HepG2 (cell line): ENCODE measurements around the gene SPTSSA. TPM values are rescaled to one million over a fixed set of nuclear protein-coding genes. Genes with fewer than 3 reads are reported as not detected.
A peak's percentile ranks its signal among the peaks of the same experiment; 100 is the strongest.

Source experiments
- ATAC-seq: fragments of 200-7000 bp; cut with Tn5 transposase; 3 replicates; pipeline ENCODE4 v1.9.1; 2020; ENCODE audit warnings: mild to moderate bottlenecking, moderate library complexity
- BruUV-seq: library from RNA; stranded (reverse); fragments of 400-500 nt; replicated peaks from 2 replicates; lab custom pipeline; 2021; lab: Mats Ljungman, UMichigan
- CTCF ChIA-PET: fragments of 300-600 bp; formaldehyde crosslinking; extraction: SDS; loops from one replicate; lab custom pipeline; 2021; ENCODE audit warnings: low total read pairs, inconsistent platforms, low intra/inter-chr PET ratio; lab: Yijun Ruan, JAX
- POLR2A ChIA-PET: fragments of 350-600 bp; sonication (Branson Sonifier 250); formaldehyde crosslinking; loops from one replicate; lab custom pipeline; 2020; ENCODE audit warnings: antibody characterized with exemption, inconsistent platforms; lab: Yijun Ruan, JAX
- DNase-seq: peaks from one replicate; pipeline ENCODE4 v3.0.0-alpha.2; 2015; ENCODE audit warnings: low spot score
- FAIRE-seq: peaks from 3 replicates; lab custom pipeline; 2011; peaks lifted over from hg19 to GRCh38; lab: Jason Lieb, UNC
- H2AFZ ChIP-seq: one replicate; pipeline ENCODE4 v1.6.1; 2011; ENCODE audit warnings: low read length, inconsistent platforms
- H3K27ac ChIP-seq: fragments of 300-600 bp; 3 replicates; pipeline ENCODE4 v1.8.0; 2011; ENCODE audit warnings: mixed run types, mild to moderate bottlenecking, mixed read lengths, low read length, inconsistent platforms; ENCODE audit not compliant: insufficient read depth; ENCODE audit errors: extremely low read length
- H3K27me3 ChIP-seq, 2 experiments: fragments of 200-600 bp in 1 of 2; 2 replicates in 1 of 2; 3 replicates in 1 of 2; pipeline versions ENCODE4 v1.6.0 to v1.8.0; 2011; ENCODE audit warnings: low read length in 2 of 2, mild to moderate bottlenecking in 2 of 2, moderate library complexity in 2 of 2, inconsistent platforms in 1 of 2; ENCODE audit not compliant: insufficient read depth in 2 of 2, control insufficient read depth in 1 of 2
- H3K36me3 ChIP-seq, 2 experiments: fragments of 200-600 bp in 1 of 2; replicated peaks in 1 of 2; 2 replicates in 1 of 2; 3 replicates in 1 of 2; pipeline versions ENCODE4 v1.5.1 to v1.8.0; 2011; ENCODE audit warnings: low read length in 2 of 2, inconsistent platforms in 1 of 2; ENCODE audit not compliant: insufficient read depth in 2 of 2, control insufficient read depth in 1 of 2
- H3K4me1 ChIP-seq: 2 replicates; pipeline ENCODE4 v1.5.1; 2012; ENCODE audit warnings: low read length, inconsistent platforms; ENCODE audit not compliant: insufficient read depth
- H3K4me2 ChIP-seq: 2 replicates; pipeline ENCODE4 v1.6.0; 2011; ENCODE audit warnings: low read depth, low read length, inconsistent platforms
- H3K4me3 ChIP-seq, 3 experiments: fragments of 200-600 bp in 1 of 3; sonication (generic), shearing (Covaris generic) in 1 of 3; replicated peaks in 1 of 3; 2 replicates each; pipeline ENCODE4 v1.5.1; 2011 to 2016; ENCODE audit warnings: low read length in 3 of 3, inconsistent platforms in 2 of 3, low read depth in 2 of 3, mild to moderate bottlenecking in 2 of 3, control low read depth in 1 of 3, mixed read lengths in 1 of 3; ENCODE audit not compliant: insufficient read depth in 1 of 3
- H3K79me2 ChIP-seq: one replicate; pipeline ENCODE4 v1.6.1; 2011; ENCODE audit warnings: low read length, inconsistent platforms; ENCODE audit not compliant: insufficient read depth
- H3K9ac ChIP-seq: 2 replicates; pipeline ENCODE4 v1.6.0; 2011; ENCODE audit warnings: mild to moderate bottlenecking, low read depth, low read length, inconsistent platforms; ENCODE audit not compliant: insufficient read depth
- H3K9me3 ChIP-seq: 2 replicates; pipeline ENCODE4 v1.5.1; 2012; ENCODE audit warnings: mild to moderate bottlenecking, low read length
- H4K20me1 ChIP-seq: 2 replicates; pipeline ENCODE4 v1.6.0; 2011; ENCODE audit warnings: inconsistent platforms, mild to moderate bottlenecking, low read length, moderate library complexity; ENCODE audit not compliant: insufficient read depth
- CEBPB ChIP-seq: IDR thresholded peaks from 2 replicates; pipeline ENCODE4 v1.6.1; 2011; ENCODE audit warnings: low read depth, low read length, improper control_type of control experiment, borderline replicate concordance
- ETV6 ChIP-seq: sonication (generic); formaldehyde crosslinking; conservative IDR thresholded peaks from 2 replicates; pipeline ENCODE4 v1.4.0; 2020; ENCODE audit warnings: missing genetic modification reagents
- FOXK2 ChIP-seq: fragments of 450-650 bp; IDR thresholded peaks from 2 replicates; pipeline ENCODE4 v1.6.1; 2016
- PPARG ChIP-seq: conservative IDR thresholded peaks from 2 replicates; pipeline ENCODE4 v1.6.1; 2016; ENCODE audit warnings: missing biosample characterization, missing genetic modification reagents
- SMARCE1 ChIP-seq: fragments of 450-650 bp; IDR thresholded peaks from 2 replicates; pipeline ENCODE4 v1.6.1; 2017; ENCODE audit warnings: borderline replicate concordance
- SMYD3 ChIP-seq: sonication (generic); formaldehyde crosslinking; IDR thresholded peaks from 2 replicates; pipeline ENCODE4 v1.8.1; 2023; ENCODE audit warnings: mild to moderate bottlenecking, missing genetic modification reagents
- SSRP1 ChIP-seq: IDR thresholded peaks from 2 replicates; pipeline ENCODE4 v1.6.1; 2016; ENCODE audit warnings: control low read depth
- ZMYM3 ChIP-seq: sonication (generic); formaldehyde crosslinking; IDR thresholded peaks from 2 replicates; pipeline ENCODE4 v1.5.1; 2020; ENCODE audit warnings: mild to moderate bottlenecking, missing genetic modification reagents
- ZNF747 ChIP-seq: sonication (generic); formaldehyde crosslinking; IDR thresholded peaks from 2 replicates; pipeline ENCODE4 v1.8.1; 2023; ENCODE audit warnings: missing genetic modification reagents, mild to moderate bottlenecking, borderline replicate concordance
- ZSCAN29 ChIP-seq: sonication (generic); formaldehyde crosslinking; conservative IDR thresholded peaks from 2 replicates; pipeline ENCODE4 v1.4.0; 2020; ENCODE audit warnings: mild to moderate bottlenecking, missing genetic modification reagents
- WGBS: methylation state at CpG from one replicate; pipeline ENCODE4 v1.1.6; 2017; ENCODE audit warnings: low lambda C conversion rate; 5-methylcytosine and 5-hydroxymethylcytosine counted together
- in situ Hi-C: cut with HindIII; loops from 2 replicates; pipeline ENCODE4 v1.10.0; 2017; ENCODE audit warnings: low pct_unique_long_range_greater_than_20kb; ENCODE audit not compliant: extremely low pct_ligation_motif_present
- intact Hi-C: fragments of 100-400 bp; cut with micrococcal nuclease; formaldehyde crosslinking; loops from one replicate; pipeline ENCODE4 v1.10.0; 2022; ENCODE audit not compliant: unreplicated experiment
- polyA plus RNA-seq, 8 experiments: library from polyadenylated mRNA; depleted of rRNA in 3 of 8; stranded (reverse) in 7 of 8; unstranded in 1 of 8; fragments of >200 nt; fragmentation: Illumina TruSeq in 4 of 8; extraction: Trizol in 4 of 8; gene quantifications; 2 replicates each; pipeline versions ENCODE4 v1.2.1 to v1.2.3, GENCODE V29; 2011 to 2016; ENCODE audit warnings: low read depth in 4 of 8, missing spikeins in 1 of 8, mixed read lengths in 1 of 8; ENCODE audit not compliant: insufficient read depth in 1 of 8
- total RNA-seq, 5 experiments: library from RNA; depleted of rRNA; stranded (reverse); fragments of >200 nt; fragmentation: Illumina TruSeq; extraction: Trizol; gene quantifications; 2 replicates each; pipeline ENCODE4 v1.2.3, GENCODE V29; 2016; ENCODE audit warnings: low read depth in 1 of 5
- TF ChIP-seq, protein P1 (sequence below): sonication (generic); formaldehyde crosslinking; IDR thresholded peaks from 2 replicates; pipeline ENCODE4 v1.5.0; 2020; ENCODE audit warnings: mild to moderate bottlenecking, missing genetic modification reagents
- TF ChIP-seq, protein P2 (sequence below): IDR thresholded peaks from 2 replicates; pipeline ENCODE4 v1.6.1; 2012; ENCODE audit warnings: low read depth, low read length, improper control_type of control experiment
- TF ChIP-seq, protein P3 (sequence below): sonication (generic); formaldehyde crosslinking; IDR thresholded peaks from 2 replicates; pipeline ENCODE4 v1.8.1; 2023; ENCODE audit warnings: missing genetic modification reagents, mild to moderate bottlenecking, borderline replicate concordance
- TF ChIP-seq, protein P4 (sequence below): sonication (generic); formaldehyde crosslinking; IDR thresholded peaks from 2 replicates; pipeline ENCODE4 v1.8.0; 2022; ENCODE audit warnings: mild to moderate bottlenecking, missing genetic modification reagents, moderate library complexity
- TF ChIP-seq, protein P5 (sequence below): sonication (generic); formaldehyde crosslinking; IDR thresholded peaks from 2 replicates; pipeline ENCODE4 v1.4.0; 2020; ENCODE audit warnings: missing genetic modification reagents, borderline replicate concordance
- TF ChIP-seq, protein P6 (sequence below): sonication (generic); formaldehyde crosslinking; IDR thresholded peaks from 2 replicates; pipeline ENCODE4 v1.4.0; 2020; ENCODE audit warnings: missing genetic modification reagents, mild to moderate bottlenecking, borderline replicate concordance

SPTSSA gene
- total and polyA plus RNA-seq, 2 of the 13 experiments (the other 11 are each of a cell fraction or from before 2014, with no cell fraction given) = 19.1 to 86.1 TPM

DNA sequence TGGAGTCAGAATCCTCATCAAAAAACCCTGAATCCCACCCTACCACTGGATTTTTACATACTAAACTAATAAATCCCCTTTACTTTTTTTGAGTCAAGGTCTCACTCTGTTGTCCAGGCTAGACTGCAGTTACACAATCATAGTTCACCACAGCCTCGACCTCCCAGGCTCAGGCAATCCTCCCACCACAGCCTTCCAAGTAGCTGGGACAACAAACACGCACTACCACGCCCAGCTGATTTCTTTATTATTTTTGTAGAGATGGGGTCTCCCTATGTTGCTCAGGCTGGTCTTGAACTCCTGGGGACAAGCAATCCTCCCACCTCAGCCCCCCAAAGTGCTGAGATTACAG lies 24.3 kb downstream of the SPTSSA start:
- in situ Hi-C loops (no loop called here), intact Hi-C loops (loop anchor here (1.0 to 2.0 kb wide), 2 partner anchors 13 to 60 kb away; no protein-coding TSS in a partner anchor)
- Histone ChIP-seq H2AFZ (no peak overlapping the region), H4K20me1 (peaks cover 20% of the 10 kb centered on the region), H3K4me2 (peak overlapping the region; percentile 43; the same call in 1 of the 2 replicates), H3K27me3 (no peaks in the 10 kb centered on the region), H3K4me3 (no peak overlapping the region), H3K79me2 (peaks cover 26% of the 10 kb centered on the region), H3K4me1 (peaks cover 27% of the 10 kb centered on the region), H3K36me3 (peaks cover 0 to 7% of the 10 kb centered on the region in 2 experiments; a peak in 3 of 5 replicates), H3K9me3 (no peaks in the 10 kb centered on the region), H3K27ac (peak overlapping the region; percentile 41), H3K9ac (no peak overlapping the region)
- FAIRE-seq = no peak
- CTCF ChIA-PET = no interaction called here
- no TSS peak for BruUV-seq
- peak; percentile 10 for ATAC-seq
- no peak for DNase-seq
- POLR2A ChIA-PET = interaction anchor here (1.0 to 2.6 kb wide), 4 partner anchors 11 to 105 kb away, joined by 3 to 13 read pairs (median 7); partner anchors contain the start of gene SPTSSA
- 77% methylated on average over 3 of the region's 3 CpGs for WGBS
- TF ChIP-seq ZMYM3 (CRISPR knock-in tag) (0 out of 2 replicates have a peak, but pooled peaks have one; percentile 38), SMYD3 (CRISPR knock-in tag) (no peak), SSRP1 (CRISPR knock-in tag) (no peak), ZSCAN29 (CRISPR knock-in tag) (no peak), CEBPB (peak; percentile 49; the same call in 1 of the 2 replicates), SMARCE1 (no peak), ETV6 (no peak), PPARG (CRISPR knock-in tag) (no peak), FOXK2 (no peak), ZNF747 (no peak)
- TF ChIP-seq, protein P1, sequence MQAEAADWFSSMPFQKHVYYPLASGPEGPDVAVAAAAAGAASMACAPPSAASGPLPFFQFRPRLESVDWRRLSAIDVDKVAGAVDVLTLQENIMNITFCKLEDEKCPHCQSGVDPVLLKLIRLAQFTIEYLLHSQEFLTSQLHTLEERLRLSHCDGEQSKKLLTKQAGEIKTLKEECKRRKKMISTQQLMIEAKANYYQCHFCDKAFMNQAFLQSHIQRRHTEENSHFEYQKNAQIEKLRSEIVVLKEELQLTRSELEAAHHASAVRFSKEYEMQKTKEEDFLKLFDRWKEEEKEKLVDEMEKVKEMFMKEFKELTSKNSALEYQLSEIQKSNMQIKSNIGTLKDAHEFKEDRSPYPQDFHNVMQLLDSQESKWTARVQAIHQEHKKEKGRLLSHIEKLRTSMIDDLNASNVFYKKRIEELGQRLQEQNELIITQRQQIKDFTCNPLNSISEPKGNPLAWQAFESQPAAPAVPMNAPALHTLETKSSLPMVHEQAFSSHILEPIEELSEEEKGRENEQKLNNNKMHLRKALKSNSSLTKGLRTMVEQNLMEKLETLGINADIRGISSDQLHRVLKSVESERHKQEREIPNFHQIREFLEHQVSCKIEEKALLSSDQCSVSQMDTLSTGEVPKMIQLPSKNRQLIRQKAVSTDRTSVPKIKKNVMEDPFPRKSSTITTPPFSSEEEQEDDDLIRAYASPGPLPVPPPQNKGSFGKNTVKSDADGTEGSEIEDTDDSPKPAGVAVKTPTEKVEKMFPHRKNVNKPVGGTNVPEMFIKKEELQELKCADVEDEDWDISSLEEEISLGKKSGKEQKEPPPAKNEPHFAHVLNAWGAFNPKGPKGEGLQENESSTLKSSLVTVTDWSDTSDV (CRISPR knock-in tag) = no peak
- TF ChIP-seq, protein P2, sequence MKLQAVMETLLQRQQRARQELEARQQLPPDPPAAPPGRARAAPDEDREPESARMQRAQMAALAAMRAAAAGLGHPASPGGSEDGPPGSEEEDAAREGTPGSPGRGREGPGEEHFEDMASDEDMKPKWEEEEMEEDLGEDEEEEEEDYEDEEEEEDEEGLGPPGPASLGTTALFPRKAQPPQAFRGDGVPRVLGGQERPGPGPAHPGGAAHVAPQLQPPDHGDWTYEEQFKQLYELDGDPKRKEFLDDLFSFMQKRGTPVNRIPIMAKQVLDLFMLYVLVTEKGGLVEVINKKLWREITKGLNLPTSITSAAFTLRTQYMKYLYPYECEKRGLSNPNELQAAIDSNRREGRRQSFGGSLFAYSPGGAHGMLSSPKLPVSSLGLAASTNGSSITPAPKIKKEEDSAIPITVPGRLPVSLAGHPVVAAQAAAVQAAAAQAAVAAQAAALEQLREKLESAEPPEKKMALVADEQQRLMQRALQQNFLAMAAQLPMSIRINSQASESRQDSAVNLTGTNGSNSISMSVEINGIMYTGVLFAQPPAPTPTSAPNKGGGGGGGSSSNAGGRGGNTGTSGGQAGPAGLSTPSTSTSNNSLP = no peak
- TF ChIP-seq, protein P3, sequence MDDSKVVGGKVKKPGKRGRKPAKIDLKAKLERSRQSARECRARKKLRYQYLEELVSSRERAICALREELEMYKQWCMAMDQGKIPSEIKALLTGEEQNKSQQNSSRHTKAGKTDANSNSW = no peak
- TF ChIP-seq, protein P4, sequence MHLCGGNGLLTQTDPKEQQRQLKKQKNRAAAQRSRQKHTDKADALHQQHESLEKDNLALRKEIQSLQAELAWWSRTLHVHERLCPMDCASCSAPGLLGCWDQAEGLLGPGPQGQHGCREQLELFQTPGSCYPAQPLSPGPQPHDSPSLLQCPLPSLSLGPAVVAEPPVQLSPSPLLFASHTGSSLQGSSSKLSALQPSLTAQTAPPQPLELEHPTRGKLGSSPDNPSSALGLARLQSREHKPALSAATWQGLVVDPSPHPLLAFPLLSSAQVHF = no peak
- TF ChIP-seq, protein P5, sequence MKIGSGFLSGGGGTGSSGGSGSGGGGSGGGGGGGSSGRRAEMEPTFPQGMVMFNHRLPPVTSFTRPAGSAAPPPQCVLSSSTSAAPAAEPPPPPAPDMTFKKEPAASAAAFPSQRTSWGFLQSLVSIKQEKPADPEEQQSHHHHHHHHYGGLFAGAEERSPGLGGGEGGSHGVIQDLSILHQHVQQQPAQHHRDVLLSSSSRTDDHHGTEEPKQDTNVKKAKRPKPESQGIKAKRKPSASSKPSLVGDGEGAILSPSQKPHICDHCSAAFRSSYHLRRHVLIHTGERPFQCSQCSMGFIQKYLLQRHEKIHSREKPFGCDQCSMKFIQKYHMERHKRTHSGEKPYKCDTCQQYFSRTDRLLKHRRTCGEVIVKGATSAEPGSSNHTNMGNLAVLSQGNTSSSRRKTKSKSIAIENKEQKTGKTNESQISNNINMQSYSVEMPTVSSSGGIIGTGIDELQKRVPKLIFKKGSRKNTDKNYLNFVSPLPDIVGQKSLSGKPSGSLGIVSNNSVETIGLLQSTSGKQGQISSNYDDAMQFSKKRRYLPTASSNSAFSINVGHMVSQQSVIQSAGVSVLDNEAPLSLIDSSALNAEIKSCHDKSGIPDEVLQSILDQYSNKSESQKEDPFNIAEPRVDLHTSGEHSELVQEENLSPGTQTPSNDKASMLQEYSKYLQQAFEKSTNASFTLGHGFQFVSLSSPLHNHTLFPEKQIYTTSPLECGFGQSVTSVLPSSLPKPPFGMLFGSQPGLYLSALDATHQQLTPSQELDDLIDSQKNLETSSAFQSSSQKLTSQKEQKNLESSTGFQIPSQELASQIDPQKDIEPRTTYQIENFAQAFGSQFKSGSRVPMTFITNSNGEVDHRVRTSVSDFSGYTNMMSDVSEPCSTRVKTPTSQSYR (CRISPR knock-in tag) = 0 out of 2 replicates have a peak, but pooled peaks have one; percentile 7
- TF ChIP-seq, protein P6, sequence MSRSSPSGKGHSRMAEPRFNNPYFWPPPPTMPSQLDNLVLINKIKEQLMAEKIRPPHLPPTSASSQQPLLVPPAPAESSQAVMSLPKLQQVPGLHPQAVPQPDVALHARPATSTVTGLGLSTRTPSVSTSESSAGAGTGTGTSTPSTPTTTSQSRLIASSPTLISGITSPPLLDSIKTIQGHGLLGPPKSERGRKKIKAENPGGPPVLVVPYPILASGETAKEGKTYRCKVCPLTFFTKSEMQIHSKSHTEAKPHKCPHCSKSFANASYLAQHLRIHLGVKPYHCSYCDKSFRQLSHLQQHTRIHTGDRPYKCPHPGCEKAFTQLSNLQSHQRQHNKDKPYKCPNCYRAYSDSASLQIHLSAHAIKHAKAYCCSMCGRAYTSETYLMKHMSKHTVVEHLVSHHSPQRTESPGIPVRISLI = 0 out of 2 replicates have a peak, but pooled peaks have one; percentile 17
